Measurements from ENCODE around the gene NDOR1.

NDOR1 gene

GRCh38 chr9:137199411-137200121 lies 5.9 kb upstream of the NDOR1 start:
- DNase-seq: no peak

- DNase-seq: peak; percentile 98
Observed at GRCh38 chr9:137200311-137201204, 4.9 kb upstream of the NDOR1 start, which contains the start of gene TPRN. Gene TPRN (minus strand): TSS chr9:137200741. CDS start chr9:137200711, 30 bp downstream.

GRCh38 chr9:137201205-137201868 lies 4.2 kb upstream of the NDOR1 start:
- no peak for DNase-seq

GRCh38 chr9:137202966-137203365 lies 2.5 kb upstream of the NDOR1 start:
- DNase-seq: no peak

GRCh38 chr9:137204731-137205125 lies 772 bp upstream of the NDOR1 start:
- DNase-seq: no peak

GRCh38 chr9:137206602-137207001 lies 1.1 kb downstream of the NDOR1 start:
- DNase-seq: no peak

GRCh38 chr9:137211532-137211931 lies 6.0 kb downstream of the NDOR1 start:
- no peak for DNase-seq

- no peak for DNase-seq
Observed at GRCh38 chr9:137212520-137212919, 7.0 kb downstream of the NDOR1 start.

GRCh38 chr9:137213160-137214060 lies 7.9 kb downstream of the NDOR1 start:
- no peak for DNase-seq

- DNase-seq: no peak
Observed at GRCh38 chr9:137214620-137215019, 9.1 kb downstream of the NDOR1 start.

- no peak for DNase-seq
Observed at GRCh38 chr9:137215196-137215986, 9.9 kb downstream of the NDOR1 start.

GRCh38 chr9:137216188-137216965 lies 10.9 kb downstream of the NDOR1 start:
- no peak for DNase-seq

- no peak for DNase-seq
Observed at GRCh38 chr9:137217276-137218211, 12.0 kb downstream of the NDOR1 start.

- DNase-seq: no peak
Observed at GRCh38 chr9:137218212-137218753, 12.8 kb downstream of the NDOR1 start.

- no peak for DNase-seq
Observed at GRCh38 chr9:137218754-137219271, 13.3 kb downstream of the NDOR1 start.

- no peak for DNase-seq
Observed at GRCh38 chr9:137219757-137220316, 14.3 kb downstream of the NDOR1 start.

- no peak for DNase-seq
Observed at GRCh38 chr9:137220317-137221094, 15.0 kb downstream of the NDOR1 start.

GRCh38 chr9:137221095-137221505 lies 15.6 kb downstream of the NDOR1 start:
- DNase-seq: no peak
